ENCODE data around the gene DMC1.
"Not testable (repeated sequence)": the region's sequence is repeated elsewhere in the genome, so short reads cannot be mapped to it uniquely, and the experiment has no call there.

DMC1 gene

GRCh38 chr22:38471237-38471636 lies 98.7 kb downstream of the DMC1 start:
- DNase-seq (ENCODE audit: low read depth) = no peak
- TF ChIP-seq, protein P1, sequence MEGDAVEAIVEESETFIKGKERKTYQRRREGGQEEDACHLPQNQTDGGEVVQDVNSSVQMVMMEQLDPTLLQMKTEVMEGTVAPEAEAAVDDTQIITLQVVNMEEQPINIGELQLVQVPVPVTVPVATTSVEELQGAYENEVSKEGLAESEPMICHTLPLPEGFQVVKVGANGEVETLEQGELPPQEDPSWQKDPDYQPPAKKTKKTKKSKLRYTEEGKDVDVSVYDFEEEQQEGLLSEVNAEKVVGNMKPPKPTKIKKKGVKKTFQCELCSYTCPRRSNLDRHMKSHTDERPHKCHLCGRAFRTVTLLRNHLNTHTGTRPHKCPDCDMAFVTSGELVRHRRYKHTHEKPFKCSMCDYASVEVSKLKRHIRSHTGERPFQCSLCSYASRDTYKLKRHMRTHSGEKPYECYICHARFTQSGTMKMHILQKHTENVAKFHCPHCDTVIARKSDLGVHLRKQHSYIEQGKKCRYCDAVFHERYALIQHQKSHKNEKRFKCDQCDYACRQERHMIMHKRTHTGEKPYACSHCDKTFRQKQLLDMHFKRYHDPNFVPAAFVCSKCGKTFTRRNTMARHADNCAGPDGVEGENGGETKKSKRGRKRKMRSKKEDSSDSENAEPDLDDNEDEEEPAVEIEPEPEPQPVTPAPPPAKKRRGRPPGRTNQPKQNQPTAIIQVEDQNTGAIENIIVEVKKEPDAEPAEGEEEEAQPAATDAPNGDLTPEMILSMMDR (IDR thresholded peaks at IDR 0.05; ENCODE audit: low read depth, low read length, missing control alignments) = no peak
- no peak overlapping the region for H3K4me3 ChIP-seq (ENCODE audit: low read depth, low read length)

DNA sequence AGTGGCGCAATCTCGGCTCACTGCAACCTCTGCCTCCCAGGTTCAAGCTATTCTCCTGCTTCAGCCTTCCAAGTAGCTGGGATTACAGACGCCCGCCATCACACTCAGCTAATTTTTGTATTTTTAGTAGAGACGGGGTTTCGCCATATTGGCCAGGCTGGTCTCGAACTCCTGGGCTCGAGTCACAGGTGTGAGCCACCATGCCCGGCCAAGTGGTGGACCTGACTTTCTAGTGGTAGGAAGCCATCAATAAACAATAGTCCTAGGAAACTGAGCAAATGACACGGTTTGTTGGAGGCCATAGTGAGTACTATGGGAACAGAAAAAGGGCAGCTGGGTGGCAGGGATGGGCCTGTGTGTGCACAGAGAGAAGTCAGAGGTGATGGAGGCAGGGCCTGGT lies 99.8 kb downstream of the DMC1 start:
- not testable (repeated sequence) for DNase-seq (ENCODE audit: low read depth)

DNA sequence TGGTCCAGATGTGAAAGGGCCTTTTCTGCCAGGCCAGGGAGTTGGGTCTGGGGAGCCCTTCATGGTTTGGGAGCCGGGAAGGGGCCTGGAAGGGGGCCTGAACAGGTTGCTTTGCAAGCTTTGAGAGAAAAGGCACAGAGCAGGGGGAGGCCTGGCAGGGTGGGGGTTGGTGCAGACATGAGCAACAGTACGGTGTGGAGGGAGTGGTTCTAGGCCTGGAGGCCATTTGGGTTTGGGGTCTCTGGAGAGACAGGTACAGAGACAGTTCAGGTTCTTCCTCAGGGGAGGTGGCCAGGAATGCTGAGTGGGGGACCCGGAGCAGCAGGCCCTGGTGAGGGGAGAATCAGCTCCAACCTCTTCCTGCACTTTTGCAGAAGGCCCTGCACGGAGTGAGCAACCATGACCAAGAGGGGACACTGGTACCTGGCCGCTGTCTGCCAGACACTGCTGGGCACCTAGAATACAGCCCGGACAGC lies 100.6 kb downstream of the DMC1 start:
- TF ChIP-seq, protein P1 (IDR thresholded peaks at IDR 0.05; ENCODE audit: low read depth, low read length, missing control alignments) = no peak
- no peak overlapping the region for H3K4me3 ChIP-seq (ENCODE audit: low read depth, low read length)
- no peak for DNase-seq (ENCODE audit: low read depth)

More for the DNA sequence above, 99.8 kb downstream of the DMC1 start:
- not testable (repeated sequence) for H3K4me3 ChIP-seq (ENCODE audit: low read depth, low read length)

All from GM12864 (cell line).